HEK293 (cell line): ENCODE measurements around the gene RPL7A.

ENCODE experiments used
- CTCF ChIA-PET: fragments of 350-600 bp; formaldehyde crosslinking; extraction: SDS; loops from one replicate; lab custom pipeline; 2021; ENCODE audit warnings: antibody characterized with exemption; lab: Yijun Ruan, JAX
- POLR2A ChIA-PET: fragments of 300-600 bp; formaldehyde crosslinking; extraction: SDS; loops from one replicate; lab custom pipeline; 2020; ENCODE audit warnings: antibody characterized with exemption, inconsistent platforms; lab: Yijun Ruan, JAX
- H3K27ac ChIP-seq: fragments of 200-500 bp; sonication (Bioruptor generic); 2 replicates; pipeline ENCODE4 v1.5.1; 2014; ENCODE audit warnings: low read depth, low read length, control low read depth, inconsistent platforms; ENCODE audit errors: extremely low read depth
- H3K36me3 ChIP-seq, 2 experiments: fragments of 200-500 bp in 1 of 2; sonication (Bioruptor generic) in 1 of 2; 1 replicate in 1 of 2; 2 replicates in 1 of 2; pipeline ENCODE4 v1.5.1; 2014 to 2017; ENCODE audit warnings: inconsistent platforms in 2 of 2, low read length in 2 of 2; ENCODE audit not compliant: control insufficient read depth in 2 of 2, insufficient read depth in 1 of 2
- H3K4me1 ChIP-seq: fragments of 200-500 bp; sonication (Bioruptor generic); 2 replicates; pipeline ENCODE4 v1.5.1; 2014; ENCODE audit warnings: mild to moderate bottlenecking, low read length, inconsistent platforms; ENCODE audit not compliant: control insufficient read depth, insufficient read depth
- H3K4me3 ChIP-seq: 2 replicates; pipeline ENCODE4 v1.5.1; 2011; ENCODE audit warnings: low read depth, mild to moderate bottlenecking, control low read depth, low read length, moderate library complexity
- H3K9me3 ChIP-seq: fragments of 200-500 bp; sonication (Bioruptor generic); 2 replicates; pipeline ENCODE4 v1.5.1; 2014; ENCODE audit warnings: low read depth, low read length, inconsistent platforms; ENCODE audit not compliant: control insufficient read depth, insufficient read depth
- GLI4 ChIP-seq: fragments of 450-650 bp; formaldehyde crosslinking; IDR thresholded peaks from 2 replicates; pipeline ENCODE4 v1.5.1; 2016; ENCODE audit warnings: missing biosample characterization, missing genetic modification characterization
- SCRT2 ChIP-seq: fragments of 450-650 bp; formaldehyde crosslinking; IDR thresholded peaks from 2 replicates; pipeline ENCODE4 v1.5.1; 2016; ENCODE audit warnings: missing biosample characterization, missing genetic modification characterization
- TCF7L2 ChIP-seq: IDR thresholded peaks from 2 replicates; pipeline ENCODE4 v1.6.1; 2011; ENCODE audit warnings: low read depth, mild to moderate bottlenecking, inconsistent platforms, low read length, moderate library complexity, borderline replicate concordance
- ZBTB17 ChIP-seq: fragments of 450-650 bp; formaldehyde crosslinking; IDR thresholded peaks from 2 replicates; pipeline ENCODE4 v1.5.1; 2016; ENCODE audit warnings: missing biosample characterization, missing genetic modification characterization
- ZBTB48 ChIP-seq: fragments of 450-650 bp; formaldehyde crosslinking; IDR thresholded peaks from 2 replicates; pipeline ENCODE4 v1.5.1; 2016; ENCODE audit warnings: missing biosample characterization, missing genetic modification characterization
- ZFHX2 ChIP-seq: fragments of 450-650 bp; formaldehyde crosslinking; conservative IDR thresholded peaks from 2 replicates; pipeline ENCODE4 v1.5.1; 2016; ENCODE audit warnings: missing biosample characterization, missing genetic modification characterization
- ZNF521 ChIP-seq: fragments of 450-650 bp; formaldehyde crosslinking; IDR thresholded peaks from 2 replicates; pipeline ENCODE4 v1.5.1; 2017; ENCODE audit warnings: missing biosample characterization, mild to moderate bottlenecking, missing genetic modification characterization
- ZNF596 ChIP-seq: fragments of 450-650 bp; IDR thresholded peaks from 2 replicates; pipeline ENCODE4 v1.5.0; 2018; ENCODE audit warnings: missing biosample characterization, mild to moderate bottlenecking, missing genetic modification characterization, moderate library complexity
- ZNF777 ChIP-seq: fragments of 450-650 bp; formaldehyde crosslinking; IDR thresholded peaks from 2 replicates; pipeline ENCODE4 v1.5.1; 2017; ENCODE audit warnings: missing biosample characterization, missing genetic modification characterization, borderline replicate concordance
- ZNF791 ChIP-seq: fragments of 450-650 bp; formaldehyde crosslinking; IDR thresholded peaks from 2 replicates; pipeline ENCODE4 v1.5.1; 2016; ENCODE audit warnings: missing biosample characterization, missing genetic modification characterization
- ZNF837 ChIP-seq: fragments of 450-650 bp; formaldehyde crosslinking; IDR thresholded peaks from 2 replicates; pipeline ENCODE4 v1.5.1; 2016; ENCODE audit warnings: missing biosample characterization, missing genetic modification characterization
- TF ChIP-seq, protein P1 (sequence below): fragments of 450-650 bp; formaldehyde crosslinking; IDR thresholded peaks from 2 replicates; pipeline ENCODE4 v1.5.1; 2016; ENCODE audit warnings: missing biosample characterization, missing genetic modification characterization, low read depth
- TF ChIP-seq, protein P2 (sequence below): fragments of 450-650 bp; formaldehyde crosslinking; IDR thresholded peaks from 2 replicates; pipeline ENCODE4 v1.5.1; 2016; ENCODE audit warnings: missing biosample characterization, missing genetic modification characterization
- TF ChIP-seq, protein P3 (sequence below): fragments of 450-650 bp; formaldehyde crosslinking; IDR thresholded peaks from 2 replicates; pipeline ENCODE4 v1.5.1; 2016; ENCODE audit warnings: missing biosample characterization, missing genetic modification characterization
- TF ChIP-seq, protein P4 (sequence below): fragments of 450-650 bp; formaldehyde crosslinking; IDR thresholded peaks from 2 replicates; pipeline ENCODE4 v1.5.1; 2016; ENCODE audit warnings: missing biosample characterization, missing genetic modification characterization, borderline replicate concordance
- TF ChIP-seq, protein P5 (sequence below): fragments of 450-650 bp; formaldehyde crosslinking; IDR thresholded peaks from 2 replicates; pipeline ENCODE4 v1.5.1; 2016; ENCODE audit warnings: missing biosample characterization, missing genetic modification characterization
- TF ChIP-seq, protein P6 (sequence below): fragments of 450-650 bp; formaldehyde crosslinking; IDR thresholded peaks from 2 replicates; pipeline ENCODE4 v1.5.1; 2016; ENCODE audit warnings: missing biosample characterization, missing genetic modification characterization

The RPL7A gene

DNA sequence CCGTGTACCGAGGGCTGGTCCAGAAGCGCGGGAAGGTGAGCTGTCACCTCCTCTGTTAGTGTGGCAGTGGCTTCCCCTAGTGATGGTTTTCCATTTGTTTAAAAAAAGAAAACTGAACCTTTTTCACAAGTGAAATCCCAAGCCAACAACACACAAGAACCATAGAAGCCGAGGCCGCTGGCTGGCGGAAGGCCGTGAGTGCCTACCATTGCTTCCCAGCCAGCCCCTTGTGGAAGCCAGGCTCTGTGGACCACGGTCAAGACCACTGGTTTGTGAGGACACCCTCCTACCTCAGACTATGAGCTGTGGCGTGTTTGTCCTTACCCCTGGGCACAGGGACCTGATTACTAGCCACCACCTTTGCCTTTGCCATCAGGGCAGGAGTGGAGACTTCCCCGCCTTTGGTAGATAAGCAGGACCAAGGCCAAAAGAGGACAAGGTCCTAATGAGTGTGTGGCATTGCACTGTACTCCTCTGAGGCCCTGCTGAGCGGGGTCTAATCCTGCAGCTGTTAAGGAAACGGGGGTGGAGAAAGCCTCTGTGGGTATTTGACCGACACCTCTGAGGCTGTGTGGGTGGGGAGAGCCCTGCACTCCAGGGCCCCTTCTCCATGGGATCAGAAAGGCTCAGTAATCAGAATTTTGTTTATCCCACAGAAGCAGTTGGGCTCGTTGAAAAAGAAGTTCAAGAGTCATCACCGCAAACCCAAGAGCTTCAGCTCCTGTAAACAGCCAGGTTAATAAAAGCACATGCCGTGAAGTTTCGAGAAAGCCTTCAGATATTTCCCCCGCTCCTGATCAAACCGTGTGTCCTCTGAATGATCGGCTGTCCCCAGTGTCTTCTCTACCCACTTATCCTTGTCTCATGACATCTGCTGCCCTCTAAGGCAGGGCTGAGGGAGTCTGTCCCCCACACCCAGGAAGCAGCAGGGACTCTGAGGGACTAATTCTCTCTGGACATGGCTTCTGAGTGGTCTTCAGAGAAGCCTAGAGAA lies 12.7 kb downstream of the RPL7A start:
- ChIA-PET CTCF (interaction anchor here (0.9 to 1.7 kb wide), 5 partner anchors 16 to 126 kb away, joined by 3 to 7 read pairs (median 4); no protein-coding TSS in a partner anchor), POLR2A (interaction anchor here (1.2 to 6.6 kb wide), 3 partner anchors 10 to 14 kb away, joined by 3 to 89 read pairs (median 11); partner anchors contain the start of genes MED22 and RPL7A)
- peaks cover 3 to 82% of the 10 kb centered on the region in 2 experiments for H3K36me3 ChIP-seq
- 0 out of 2 replicates have a peak, but pooled peaks have one; percentile 37 for TF ChIP-seq ZFHX2 (tag by site-specific recombination)
- TF ChIP-seq ZNF837 (tag by site-specific recombination), result no peak
- no peak overlapping the region for H3K27ac ChIP-seq
- H3K4me1 ChIP-seq, result no peaks in the 10 kb centered on the region
- no peak overlapping the region for H3K4me3 ChIP-seq
- no peaks in the 10 kb centered on the region for H3K9me3 ChIP-seq

DNA sequence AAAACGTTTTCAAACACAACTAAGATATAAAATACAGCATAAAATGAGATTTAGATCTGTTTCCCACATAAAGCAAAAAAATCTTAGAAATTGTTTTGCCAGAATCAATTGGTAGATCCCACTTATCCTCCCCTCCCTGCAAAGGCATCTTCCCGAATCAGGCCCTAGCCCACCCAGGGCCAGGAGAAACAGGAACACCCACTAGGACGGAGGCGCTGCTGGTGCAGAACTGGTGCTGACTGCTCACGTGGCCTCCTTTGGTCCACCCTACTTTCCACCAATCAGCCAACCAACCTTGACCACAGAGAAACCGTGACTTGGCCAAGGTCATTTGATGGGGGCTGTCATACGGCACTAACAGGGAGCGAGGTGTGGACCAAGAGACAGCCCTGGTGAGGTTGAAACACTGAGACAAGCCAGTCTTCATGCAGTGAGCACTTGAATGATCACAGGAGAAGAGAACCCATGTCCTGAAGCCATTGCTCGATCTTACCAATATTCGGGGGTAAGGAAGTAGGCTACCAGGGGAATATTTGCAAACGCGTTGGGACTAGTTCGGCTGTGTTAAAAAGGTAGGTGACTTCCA lies 13.6 kb downstream of the RPL7A start:
- H3K4me3 ChIP-seq, result no peak overlapping the region
- no peaks in the 10 kb centered on the region for H3K4me1 ChIP-seq
- H3K9me3 ChIP-seq, result no peaks in the 10 kb centered on the region
- peaks cover 3 to 91% of the 10 kb centered on the region in 2 experiments for H3K36me3 ChIP-seq
- ChIA-PET POLR2A (interaction anchor here (1.2 to 6.6 kb wide), 6 partner anchors 9 to 13 kb away, joined by 3 to 89 read pairs (median 13); partner anchors contain the start of genes MED22 and RPL7A), CTCF (interaction anchor here (0.6 to 1.4 kb wide), 2 partner anchors 7 to 125 kb away, joined by 3 to 10 read pairs; no protein-coding TSS in a partner anchor)
- H3K27ac ChIP-seq, result no peak overlapping the region
- TF ChIP-seq ZNF791 (tag by site-specific recombination), result no peak
- TF ChIP-seq, protein P1, sequence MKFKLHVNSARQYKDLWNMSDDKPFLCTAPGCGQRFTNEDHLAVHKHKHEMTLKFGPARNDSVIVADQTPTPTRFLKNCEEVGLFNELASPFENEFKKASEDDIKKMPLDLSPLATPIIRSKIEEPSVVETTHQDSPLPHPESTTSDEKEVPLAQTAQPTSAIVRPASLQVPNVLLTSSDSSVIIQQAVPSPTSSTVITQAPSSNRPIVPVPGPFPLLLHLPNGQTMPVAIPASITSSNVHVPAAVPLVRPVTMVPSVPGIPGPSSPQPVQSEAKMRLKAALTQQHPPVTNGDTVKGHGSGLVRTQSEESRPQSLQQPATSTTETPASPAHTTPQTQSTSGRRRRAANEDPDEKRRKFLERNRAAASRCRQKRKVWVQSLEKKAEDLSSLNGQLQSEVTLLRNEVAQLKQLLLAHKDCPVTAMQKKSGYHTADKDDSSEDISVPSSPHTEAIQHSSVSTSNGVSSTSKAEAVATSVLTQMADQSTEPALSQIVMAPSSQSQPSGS, result no peak
- TF ChIP-seq, protein P2, sequence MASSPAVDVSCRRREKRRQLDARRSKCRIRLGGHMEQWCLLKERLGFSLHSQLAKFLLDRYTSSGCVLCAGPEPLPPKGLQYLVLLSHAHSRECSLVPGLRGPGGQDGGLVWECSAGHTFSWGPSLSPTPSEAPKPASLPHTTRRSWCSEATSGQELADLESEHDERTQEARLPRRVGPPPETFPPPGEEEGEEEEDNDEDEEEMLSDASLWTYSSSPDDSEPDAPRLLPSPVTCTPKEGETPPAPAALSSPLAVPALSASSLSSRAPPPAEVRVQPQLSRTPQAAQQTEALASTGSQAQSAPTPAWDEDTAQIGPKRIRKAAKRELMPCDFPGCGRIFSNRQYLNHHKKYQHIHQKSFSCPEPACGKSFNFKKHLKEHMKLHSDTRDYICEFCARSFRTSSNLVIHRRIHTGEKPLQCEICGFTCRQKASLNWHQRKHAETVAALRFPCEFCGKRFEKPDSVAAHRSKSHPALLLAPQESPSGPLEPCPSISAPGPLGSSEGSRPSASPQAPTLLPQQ (tag by site-specific recombination), result no peak
- no peak for TF ChIP-seq GLI4 (tag by site-specific recombination)
- TF ChIP-seq, protein P3, sequence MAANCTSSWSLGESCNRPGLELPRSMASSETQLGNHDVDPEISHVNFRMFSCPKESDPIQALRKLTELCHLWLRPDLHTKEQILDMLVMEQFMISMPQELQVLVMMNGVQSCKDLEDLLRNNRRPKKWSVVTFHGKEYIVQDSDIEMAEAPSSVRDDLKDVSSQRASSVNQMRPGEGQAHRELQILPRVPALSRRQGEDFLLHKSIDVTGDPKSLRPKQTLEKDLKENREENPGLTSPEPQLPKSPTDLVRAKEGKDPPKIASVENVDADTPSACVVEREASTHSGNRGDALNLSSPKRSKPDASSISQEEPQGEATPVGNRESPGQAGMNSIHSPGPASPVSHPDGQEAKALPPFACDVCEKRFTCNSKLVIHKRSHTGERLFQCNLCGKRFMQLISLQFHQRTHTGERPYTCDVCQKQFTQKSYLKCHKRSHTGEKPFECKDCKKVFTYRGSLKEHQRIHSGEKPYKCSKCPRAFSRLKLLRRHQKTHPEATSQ (tag by site-specific recombination), result no peak
- TF ChIP-seq, protein P4, sequence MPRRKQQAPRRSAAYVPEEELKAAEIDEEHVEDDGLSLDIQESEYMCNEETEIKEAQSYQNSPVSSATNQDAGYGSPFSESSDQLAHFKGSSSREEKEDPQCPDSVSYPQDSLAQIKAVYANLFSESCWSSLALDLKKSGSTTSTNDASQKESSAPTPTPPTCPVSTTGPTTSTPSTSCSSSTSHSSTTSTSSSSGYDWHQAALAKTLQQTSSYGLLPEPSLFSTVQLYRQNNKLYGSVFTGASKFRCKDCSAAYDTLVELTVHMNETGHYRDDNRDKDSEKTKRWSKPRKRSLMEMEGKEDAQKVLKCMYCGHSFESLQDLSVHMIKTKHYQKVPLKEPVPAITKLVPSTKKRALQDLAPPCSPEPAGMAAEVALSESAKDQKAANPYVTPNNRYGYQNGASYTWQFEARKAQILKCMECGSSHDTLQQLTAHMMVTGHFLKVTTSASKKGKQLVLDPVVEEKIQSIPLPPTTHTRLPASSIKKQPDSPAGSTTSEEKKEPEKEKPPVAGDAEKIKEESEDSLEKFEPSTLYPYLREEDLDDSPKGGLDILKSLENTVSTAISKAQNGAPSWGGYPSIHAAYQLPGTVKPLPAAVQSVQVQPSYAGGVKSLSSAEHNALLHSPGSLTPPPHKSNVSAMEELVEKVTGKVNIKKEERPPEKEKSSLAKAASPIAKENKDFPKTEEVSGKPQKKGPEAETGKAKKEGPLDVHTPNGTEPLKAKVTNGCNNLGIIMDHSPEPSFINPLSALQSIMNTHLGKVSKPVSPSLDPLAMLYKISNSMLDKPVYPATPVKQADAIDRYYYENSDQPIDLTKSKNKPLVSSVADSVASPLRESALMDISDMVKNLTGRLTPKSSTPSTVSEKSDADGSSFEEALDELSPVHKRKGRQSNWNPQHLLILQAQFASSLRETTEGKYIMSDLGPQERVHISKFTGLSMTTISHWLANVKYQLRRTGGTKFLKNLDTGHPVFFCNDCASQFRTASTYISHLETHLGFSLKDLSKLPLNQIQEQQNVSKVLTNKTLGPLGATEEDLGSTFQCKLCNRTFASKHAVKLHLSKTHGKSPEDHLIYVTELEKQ (tag by site-specific recombination), result no peak
- TF ChIP-seq ZNF521 (tag by site-specific recombination), result no peak
- no peak for TF ChIP-seq TCF7L2
- no peak for TF ChIP-seq ZBTB48 (tag by site-specific recombination)
- no peak for TF ChIP-seq ZNF777 (tag by site-specific recombination)
- TF ChIP-seq, protein P5, sequence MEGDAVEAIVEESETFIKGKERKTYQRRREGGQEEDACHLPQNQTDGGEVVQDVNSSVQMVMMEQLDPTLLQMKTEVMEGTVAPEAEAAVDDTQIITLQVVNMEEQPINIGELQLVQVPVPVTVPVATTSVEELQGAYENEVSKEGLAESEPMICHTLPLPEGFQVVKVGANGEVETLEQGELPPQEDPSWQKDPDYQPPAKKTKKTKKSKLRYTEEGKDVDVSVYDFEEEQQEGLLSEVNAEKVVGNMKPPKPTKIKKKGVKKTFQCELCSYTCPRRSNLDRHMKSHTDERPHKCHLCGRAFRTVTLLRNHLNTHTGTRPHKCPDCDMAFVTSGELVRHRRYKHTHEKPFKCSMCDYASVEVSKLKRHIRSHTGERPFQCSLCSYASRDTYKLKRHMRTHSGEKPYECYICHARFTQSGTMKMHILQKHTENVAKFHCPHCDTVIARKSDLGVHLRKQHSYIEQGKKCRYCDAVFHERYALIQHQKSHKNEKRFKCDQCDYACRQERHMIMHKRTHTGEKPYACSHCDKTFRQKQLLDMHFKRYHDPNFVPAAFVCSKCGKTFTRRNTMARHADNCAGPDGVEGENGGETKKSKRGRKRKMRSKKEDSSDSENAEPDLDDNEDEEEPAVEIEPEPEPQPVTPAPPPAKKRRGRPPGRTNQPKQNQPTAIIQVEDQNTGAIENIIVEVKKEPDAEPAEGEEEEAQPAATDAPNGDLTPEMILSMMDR (tag by site-specific recombination), result no peak
- no peak for TF ChIP-seq ZBTB17
- no peak for TF ChIP-seq ZNF596 (tag by site-specific recombination)
- TF ChIP-seq, protein P6, sequence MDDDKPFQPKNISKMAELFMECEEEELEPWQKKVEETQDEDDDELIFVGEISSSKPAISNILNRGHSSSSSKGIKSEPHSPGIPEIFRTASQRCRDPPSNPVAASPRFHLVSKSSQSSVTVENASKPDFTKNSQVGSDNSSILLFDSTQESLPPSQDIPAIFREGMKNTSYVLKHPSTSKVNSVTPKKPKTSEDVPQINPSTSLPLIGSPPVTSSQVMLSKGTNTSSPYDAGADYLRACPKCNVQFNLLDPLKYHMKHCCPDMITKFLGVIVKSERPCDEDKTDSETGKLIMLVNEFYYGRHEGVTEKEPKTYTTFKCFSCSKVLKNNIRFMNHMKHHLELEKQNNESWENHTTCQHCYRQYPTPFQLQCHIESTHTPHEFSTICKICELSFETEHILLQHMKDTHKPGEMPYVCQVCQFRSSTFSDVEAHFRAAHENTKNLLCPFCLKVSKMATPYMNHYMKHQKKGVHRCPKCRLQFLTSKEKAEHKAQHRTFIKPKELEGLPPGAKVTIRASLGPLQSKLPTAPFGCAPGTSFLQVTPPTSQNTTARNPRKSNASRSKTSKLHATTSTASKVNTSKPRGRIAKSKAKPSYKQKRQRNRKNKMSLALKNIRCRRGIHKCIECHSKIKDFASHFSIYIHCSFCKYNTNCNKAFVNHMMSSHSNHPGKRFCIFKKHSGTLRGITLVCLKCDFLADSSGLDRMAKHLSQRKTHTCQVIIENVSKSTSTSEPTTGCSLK (tag by site-specific recombination), result no peak
- no peak for TF ChIP-seq SCRT2
